ENCODE results near the gene SESN1.
A peak's percentile ranks its signal among the peaks of the same experiment; 100 is the strongest.

Gene SESN1

DNA sequence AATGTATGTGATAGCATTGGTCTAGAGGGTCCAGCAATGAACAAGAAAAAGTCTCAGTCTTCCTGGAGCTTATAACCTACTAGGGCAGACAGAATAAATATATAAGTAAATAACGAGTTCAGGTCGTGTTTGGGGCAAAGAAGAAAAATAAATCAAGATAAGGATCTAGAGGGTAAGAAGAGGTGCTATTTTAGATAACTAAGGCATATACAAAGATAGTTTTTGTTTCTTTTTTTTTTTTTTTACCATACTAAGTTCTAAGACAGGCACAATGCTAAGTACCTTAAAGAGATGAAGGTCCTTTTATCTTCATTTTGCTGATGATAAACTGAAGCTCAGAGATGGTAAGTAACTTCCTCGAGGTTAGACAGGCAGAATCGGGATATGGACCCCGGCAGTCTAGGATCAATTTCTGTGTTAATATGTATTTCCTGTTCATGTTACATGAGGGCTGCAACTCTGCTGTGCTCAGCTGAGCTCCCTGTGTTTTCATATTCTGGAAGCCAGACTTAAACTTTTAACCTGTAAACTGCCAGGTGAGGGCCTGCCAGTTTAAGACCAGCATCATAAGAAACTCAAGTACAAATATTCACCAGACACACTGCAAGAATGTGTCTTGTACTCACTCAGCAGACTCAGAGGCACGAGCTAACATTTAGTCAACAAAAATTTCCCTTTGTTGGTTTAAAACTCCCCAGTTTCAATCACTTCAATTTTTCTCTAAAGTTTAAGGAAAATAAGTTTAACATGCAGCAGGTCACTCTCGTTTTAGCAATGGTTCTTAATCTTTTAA lies 23.3 kb downstream of the SESN1 start:
- TF ChIP-seq, protein P1, sequence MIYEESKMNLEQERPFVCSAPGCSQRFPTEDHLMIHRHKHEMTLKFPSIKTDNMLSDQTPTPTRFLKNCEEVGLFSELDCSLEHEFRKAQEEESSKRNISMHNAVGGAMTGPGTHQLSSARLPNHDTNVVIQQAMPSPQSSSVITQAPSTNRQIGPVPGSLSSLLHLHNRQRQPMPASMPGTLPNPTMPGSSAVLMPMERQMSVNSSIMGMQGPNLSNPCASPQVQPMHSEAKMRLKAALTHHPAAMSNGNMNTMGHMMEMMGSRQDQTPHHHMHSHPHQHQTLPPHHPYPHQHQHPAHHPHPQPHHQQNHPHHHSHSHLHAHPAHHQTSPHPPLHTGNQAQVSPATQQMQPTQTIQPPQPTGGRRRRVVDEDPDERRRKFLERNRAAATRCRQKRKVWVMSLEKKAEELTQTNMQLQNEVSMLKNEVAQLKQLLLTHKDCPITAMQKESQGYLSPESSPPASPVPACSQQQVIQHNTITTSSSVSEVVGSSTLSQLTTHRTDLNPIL (CRISPR knock-in tag; IDR thresholded peaks at IDR 0.05; ENCODE audit: low read depth), result no peak
- TF ChIP-seq PPARA (CRISPR knock-in tag; IDR thresholded peaks at IDR 0.05; ENCODE audit: borderline replicate concordance) (no peak), ZFP3 (CRISPR knock-in tag; IDR thresholded peaks at IDR 0.05) (no peak), TCF4 (CRISPR knock-in tag; IDR thresholded peaks at IDR 0.05; ENCODE audit: borderline replicate concordance) (no peak), RARB (CRISPR knock-in tag; IDR thresholded peaks at IDR 0.05) (no peak), ZNF8 (CRISPR knock-in tag; IDR thresholded peaks at IDR 0.05) (no peak), ARNTL (CRISPR knock-in tag; IDR thresholded peaks at IDR 0.05; ENCODE audit: borderline replicate concordance, low read depth) (no peak), TOX (CRISPR knock-in tag; IDR thresholded peaks at IDR 0.05; ENCODE audit: borderline replicate concordance) (no peak), BACH2 (CRISPR knock-in tag; IDR thresholded peaks at IDR 0.05; ENCODE audit: borderline replicate concordance) (no peak), SNAI2 (CRISPR knock-in tag; IDR thresholded peaks at IDR 0.05) (no peak)
- TF ChIP-seq, protein P2, sequence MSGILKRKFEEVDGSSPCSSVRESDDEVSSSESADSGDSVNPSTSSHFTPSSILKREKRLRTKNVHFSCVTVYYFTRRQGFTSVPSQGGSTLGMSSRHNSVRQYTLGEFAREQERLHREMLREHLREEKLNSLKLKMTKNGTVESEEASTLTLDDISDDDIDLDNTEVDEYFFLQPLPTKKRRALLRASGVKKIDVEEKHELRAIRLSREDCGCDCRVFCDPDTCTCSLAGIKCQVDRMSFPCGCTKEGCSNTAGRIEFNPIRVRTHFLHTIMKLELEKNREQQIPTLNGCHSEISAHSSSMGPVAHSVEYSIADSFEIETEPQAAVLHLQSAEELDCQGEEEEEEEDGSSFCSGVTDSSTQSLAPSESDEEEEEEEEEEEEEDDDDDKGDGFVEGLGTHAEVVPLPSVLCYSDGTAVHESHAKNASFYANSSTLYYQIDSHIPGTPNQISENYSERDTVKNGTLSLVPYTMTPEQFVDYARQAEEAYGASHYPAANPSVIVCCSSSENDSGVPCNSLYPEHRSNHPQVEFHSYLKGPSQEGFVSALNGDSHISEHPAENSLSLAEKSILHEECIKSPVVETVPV (CRISPR knock-in tag; IDR thresholded peaks at IDR 0.05), result no peak
- TF ChIP-seq, protein P3, sequence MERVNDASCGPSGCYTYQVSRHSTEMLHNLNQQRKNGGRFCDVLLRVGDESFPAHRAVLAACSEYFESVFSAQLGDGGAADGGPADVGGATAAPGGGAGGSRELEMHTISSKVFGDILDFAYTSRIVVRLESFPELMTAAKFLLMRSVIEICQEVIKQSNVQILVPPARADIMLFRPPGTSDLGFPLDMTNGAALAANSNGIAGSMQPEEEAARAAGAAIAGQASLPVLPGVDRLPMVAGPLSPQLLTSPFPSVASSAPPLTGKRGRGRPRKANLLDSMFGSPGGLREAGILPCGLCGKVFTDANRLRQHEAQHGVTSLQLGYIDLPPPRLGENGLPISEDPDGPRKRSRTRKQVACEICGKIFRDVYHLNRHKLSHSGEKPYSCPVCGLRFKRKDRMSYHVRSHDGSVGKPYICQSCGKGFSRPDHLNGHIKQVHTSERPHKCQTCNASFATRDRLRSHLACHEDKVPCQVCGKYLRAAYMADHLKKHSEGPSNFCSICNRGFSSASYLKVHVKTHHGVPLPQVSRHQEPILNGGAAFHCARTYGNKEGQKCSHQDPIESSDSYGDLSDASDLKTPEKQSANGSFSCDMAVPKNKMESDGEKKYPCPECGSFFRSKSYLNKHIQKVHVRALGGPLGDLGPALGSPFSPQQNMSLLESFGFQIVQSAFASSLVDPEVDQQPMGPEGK (CRISPR knock-in tag; IDR thresholded peaks at IDR 0.05; ENCODE audit: borderline replicate concordance), result no peak
- ATAC-seq, result peak; percentile 20; the same call in 2 of the 3 replicates

DNA sequence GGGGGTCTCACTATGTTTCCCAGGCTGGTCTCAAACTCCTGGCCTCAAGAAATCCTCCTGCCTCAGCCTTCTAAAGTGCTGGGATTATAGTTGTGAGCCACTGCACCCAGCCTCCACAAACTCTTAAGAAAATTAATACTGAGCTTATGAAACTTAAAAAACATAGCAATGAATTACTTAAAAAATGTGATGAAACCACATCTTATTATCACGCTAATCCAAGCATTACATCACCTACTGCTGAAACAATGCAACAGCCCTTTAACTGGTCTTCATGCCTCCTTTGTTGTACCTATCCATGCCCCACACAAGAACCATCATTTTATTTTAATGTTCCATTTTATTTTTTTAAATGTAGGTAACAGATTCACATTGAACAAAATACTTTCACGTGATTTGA lies 24.9 kb downstream of the SESN1 start:
- no peak for ATAC-seq
- TF ChIP-seq OSR1 (CRISPR knock-in tag; IDR thresholded peaks at IDR 0.05), result no peak
- no peak for TF ChIP-seq ZC3H10 (CRISPR knock-in tag; IDR thresholded peaks at IDR 0.05)
- TF ChIP-seq TCF4 (CRISPR knock-in tag; IDR thresholded peaks at IDR 0.05; ENCODE audit: borderline replicate concordance), result no peak
- no peak for TF ChIP-seq SNAI2 (CRISPR knock-in tag; IDR thresholded peaks at IDR 0.05)
- TF ChIP-seq ISL1 (CRISPR knock-in tag; IDR thresholded peaks at IDR 0.05), result no peak
- TF ChIP-seq, protein P1 (CRISPR knock-in tag; IDR thresholded peaks at IDR 0.05; ENCODE audit: low read depth), result no peak
- TF ChIP-seq, protein P2 (CRISPR knock-in tag; IDR thresholded peaks at IDR 0.05), result no peak
- TF ChIP-seq ESRRG (CRISPR knock-in tag; IDR thresholded peaks at IDR 0.05), result no peak
- no peak for TF ChIP-seq ZFP30 (CRISPR knock-in tag; IDR thresholded peaks at IDR 0.05)
- TF ChIP-seq GLIS3 (CRISPR knock-in tag; IDR thresholded peaks at IDR 0.05), result no peak
- TF ChIP-seq BACH2 (CRISPR knock-in tag; IDR thresholded peaks at IDR 0.05; ENCODE audit: borderline replicate concordance), result no peak
- no peak for TF ChIP-seq ARNTL (CRISPR knock-in tag; IDR thresholded peaks at IDR 0.05; ENCODE audit: borderline replicate concordance, low read depth)
- TF ChIP-seq, protein P3 (CRISPR knock-in tag; IDR thresholded peaks at IDR 0.05; ENCODE audit: borderline replicate concordance), result no peak
- TF ChIP-seq ZNF70 (CRISPR knock-in tag; IDR thresholded peaks at IDR 0.05), result no peak
